HepG2 (cell line): ENCODE results near the gene ANKRD39. TPM values are rescaled to one million over a fixed set of nuclear protein-coding genes. Genes with fewer than 3 reads are reported as not detected.
A peak's percentile ranks its signal among the peaks of the same experiment; 100 is the strongest.

ENCODE experiments used
- BCL3 ChIP-seq: sonication (generic); formaldehyde crosslinking; IDR thresholded peaks from 2 replicates; pipeline ENCODE4 v1.5.1; 2020; ENCODE audit warnings: mild to moderate bottlenecking, missing genetic modification reagents, moderate library complexity
- EEA1 ChIP-seq: sonication (generic); formaldehyde crosslinking; IDR thresholded peaks from 2 replicates; pipeline ENCODE4 v1.5.1; 2020; ENCODE audit warnings: mild to moderate bottlenecking, missing genetic modification reagents, borderline replicate concordance
- HOXA3 ChIP-seq: sonication (generic); formaldehyde crosslinking; IDR thresholded peaks from 2 replicates; pipeline ENCODE4 v1.5.0; 2020; ENCODE audit warnings: missing genetic modification reagents
- SNAPC2 ChIP-seq: sonication (generic); formaldehyde crosslinking; IDR thresholded peaks from 2 replicates; pipeline ENCODE4 v1.8.1; 2022; ENCODE audit warnings: mild to moderate bottlenecking, missing genetic modification reagents
- ZBTB38 ChIP-seq: sonication (generic); formaldehyde crosslinking; IDR thresholded peaks from 2 replicates; pipeline ENCODE4 v1.5.1; 2020; ENCODE audit warnings: mild to moderate bottlenecking, missing genetic modification reagents
- ZNF407 ChIP-seq: sonication (generic); formaldehyde crosslinking; IDR thresholded peaks from one replicate; pipeline ENCODE4 v1.5.1; 2020; ENCODE audit warnings: mild to moderate bottlenecking, missing genetic modification reagents; ENCODE audit errors: not compliant biosample characterization
- polyA plus RNA-seq, 8 experiments: library from polyadenylated mRNA; depleted of rRNA in 3 of 8; stranded (reverse) in 7 of 8; unstranded in 1 of 8; fragments of >200 nt; fragmentation: Illumina TruSeq in 4 of 8; extraction: Trizol in 4 of 8; gene quantifications; 2 replicates each; pipeline versions ENCODE4 v1.2.1 to v1.2.3, GENCODE V29; 2011 to 2016; ENCODE audit warnings: low read depth in 4 of 8, missing spikeins in 1 of 8, mixed read lengths in 1 of 8; ENCODE audit not compliant: insufficient read depth in 1 of 8
- total RNA-seq, 5 experiments: library from RNA; depleted of rRNA; stranded (reverse); fragments of >200 nt; fragmentation: Illumina TruSeq; extraction: Trizol; gene quantifications; 2 replicates each; pipeline ENCODE4 v1.2.3, GENCODE V29; 2016; ENCODE audit warnings: low read depth in 1 of 5
- TF ChIP-seq, protein P1 (sequence below): sonication (generic); formaldehyde crosslinking; conservative IDR thresholded peaks from 2 replicates; pipeline ENCODE4 v1.4.0; 2020; ENCODE audit warnings: missing genetic modification reagents
- TF ChIP-seq, protein P2 (sequence below): sonication (generic); formaldehyde crosslinking; IDR thresholded peaks from 2 replicates; pipeline ENCODE4 v1.4.0; 2020; ENCODE audit warnings: missing genetic modification reagents, low read depth, mild to moderate bottlenecking, borderline replicate concordance
- TF ChIP-seq, protein P3 (sequence below): IDR thresholded peaks from 2 replicates; pipeline ENCODE4 v1.6.1; 2016; ENCODE audit warnings: low read depth, missing genetic modification reagents, missing compliant biosample characterization

ANKRD39 gene
- total and polyA plus RNA-seq, 2 of the 13 experiments (the other 11 are each of a cell fraction or from before 2014, with no cell fraction given): 23.2 to 24.8 TPM

DNA sequence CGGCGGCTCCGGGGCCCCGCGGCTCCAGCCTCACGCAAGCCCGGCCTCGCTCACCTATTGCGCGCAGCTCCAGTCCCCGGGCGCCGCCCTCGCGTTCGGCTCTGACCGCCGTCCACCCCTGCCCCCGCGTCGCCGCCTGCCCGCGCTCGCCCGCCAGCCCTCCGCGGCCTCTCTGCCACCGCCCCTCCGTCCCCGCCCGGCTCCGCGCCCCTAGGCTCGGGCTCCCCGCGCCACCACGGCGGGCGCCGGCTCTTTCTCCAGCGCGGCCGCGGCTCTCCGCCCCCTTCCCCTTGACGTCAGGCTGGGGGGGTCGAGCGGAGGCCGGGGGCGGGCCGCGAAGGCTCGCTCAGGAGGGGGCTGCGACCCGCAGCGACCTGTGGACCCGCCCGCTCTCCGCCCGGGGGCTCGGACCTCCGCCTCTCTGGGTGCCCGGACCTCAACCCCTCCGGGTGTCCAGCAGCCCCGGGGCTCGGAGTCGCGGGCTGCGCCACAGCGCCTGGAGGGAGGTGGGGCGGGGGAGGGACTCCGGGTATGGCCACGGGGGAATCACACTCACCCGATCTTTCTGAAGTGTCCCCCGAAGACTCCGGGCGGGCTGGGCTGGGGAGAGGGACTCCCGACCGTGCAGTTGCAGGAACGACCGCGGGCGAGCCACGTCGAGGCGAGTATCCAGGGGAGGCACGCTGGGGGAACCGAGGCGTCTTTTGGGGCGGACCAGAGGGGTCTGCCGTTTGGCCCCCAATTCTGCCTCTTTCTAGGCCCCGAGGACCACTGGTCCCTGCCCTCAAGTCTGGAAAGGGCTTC lies 12.2 kb upstream of the ANKRD39 start, which contains the start of gene SEMA4C (continued):
- TF ChIP-seq ZNF407 (no peak), BCL3 (CRISPR knock-in tag) (no peak), SNAPC2 (CRISPR knock-in tag) (no peak), EEA1 (CRISPR knock-in tag) (no peak), HOXA3 (CRISPR knock-in tag) (peak; percentile 73), ZBTB38 (CRISPR knock-in tag) (no peak)
- TF ChIP-seq, protein P1, sequence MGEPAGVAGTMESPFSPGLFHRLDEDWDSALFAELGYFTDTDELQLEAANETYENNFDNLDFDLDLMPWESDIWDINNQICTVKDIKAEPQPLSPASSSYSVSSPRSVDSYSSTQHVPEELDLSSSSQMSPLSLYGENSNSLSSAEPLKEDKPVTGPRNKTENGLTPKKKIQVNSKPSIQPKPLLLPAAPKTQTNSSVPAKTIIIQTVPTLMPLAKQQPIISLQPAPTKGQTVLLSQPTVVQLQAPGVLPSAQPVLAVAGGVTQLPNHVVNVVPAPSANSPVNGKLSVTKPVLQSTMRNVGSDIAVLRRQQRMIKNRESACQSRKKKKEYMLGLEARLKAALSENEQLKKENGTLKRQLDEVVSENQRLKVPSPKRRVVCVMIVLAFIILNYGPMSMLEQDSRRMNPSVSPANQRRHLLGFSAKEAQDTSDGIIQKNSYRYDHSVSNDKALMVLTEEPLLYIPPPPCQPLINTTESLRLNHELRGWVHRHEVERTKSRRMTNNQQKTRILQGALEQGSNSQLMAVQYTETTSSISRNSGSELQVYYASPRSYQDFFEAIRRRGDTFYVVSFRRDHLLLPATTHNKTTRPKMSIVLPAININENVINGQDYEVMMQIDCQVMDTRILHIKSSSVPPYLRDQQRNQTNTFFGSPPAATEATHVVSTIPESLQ (CRISPR knock-in tag): no peak
- TF ChIP-seq, protein P2, sequence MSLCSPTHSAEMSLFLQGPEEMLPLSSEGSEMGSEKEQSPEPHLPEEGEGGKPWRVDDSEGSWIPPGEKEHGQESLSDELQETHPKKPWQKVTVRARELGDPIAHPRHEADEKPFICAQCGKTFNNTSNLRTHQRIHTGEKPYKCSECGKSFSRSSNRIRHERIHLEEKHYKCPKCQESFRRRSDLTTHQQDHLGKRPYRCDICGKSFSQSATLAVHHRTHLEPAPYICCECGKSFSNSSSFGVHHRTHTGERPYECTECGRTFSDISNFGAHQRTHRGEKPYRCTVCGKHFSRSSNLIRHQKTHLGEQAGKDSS: no peak
- TF ChIP-seq, protein P3, sequence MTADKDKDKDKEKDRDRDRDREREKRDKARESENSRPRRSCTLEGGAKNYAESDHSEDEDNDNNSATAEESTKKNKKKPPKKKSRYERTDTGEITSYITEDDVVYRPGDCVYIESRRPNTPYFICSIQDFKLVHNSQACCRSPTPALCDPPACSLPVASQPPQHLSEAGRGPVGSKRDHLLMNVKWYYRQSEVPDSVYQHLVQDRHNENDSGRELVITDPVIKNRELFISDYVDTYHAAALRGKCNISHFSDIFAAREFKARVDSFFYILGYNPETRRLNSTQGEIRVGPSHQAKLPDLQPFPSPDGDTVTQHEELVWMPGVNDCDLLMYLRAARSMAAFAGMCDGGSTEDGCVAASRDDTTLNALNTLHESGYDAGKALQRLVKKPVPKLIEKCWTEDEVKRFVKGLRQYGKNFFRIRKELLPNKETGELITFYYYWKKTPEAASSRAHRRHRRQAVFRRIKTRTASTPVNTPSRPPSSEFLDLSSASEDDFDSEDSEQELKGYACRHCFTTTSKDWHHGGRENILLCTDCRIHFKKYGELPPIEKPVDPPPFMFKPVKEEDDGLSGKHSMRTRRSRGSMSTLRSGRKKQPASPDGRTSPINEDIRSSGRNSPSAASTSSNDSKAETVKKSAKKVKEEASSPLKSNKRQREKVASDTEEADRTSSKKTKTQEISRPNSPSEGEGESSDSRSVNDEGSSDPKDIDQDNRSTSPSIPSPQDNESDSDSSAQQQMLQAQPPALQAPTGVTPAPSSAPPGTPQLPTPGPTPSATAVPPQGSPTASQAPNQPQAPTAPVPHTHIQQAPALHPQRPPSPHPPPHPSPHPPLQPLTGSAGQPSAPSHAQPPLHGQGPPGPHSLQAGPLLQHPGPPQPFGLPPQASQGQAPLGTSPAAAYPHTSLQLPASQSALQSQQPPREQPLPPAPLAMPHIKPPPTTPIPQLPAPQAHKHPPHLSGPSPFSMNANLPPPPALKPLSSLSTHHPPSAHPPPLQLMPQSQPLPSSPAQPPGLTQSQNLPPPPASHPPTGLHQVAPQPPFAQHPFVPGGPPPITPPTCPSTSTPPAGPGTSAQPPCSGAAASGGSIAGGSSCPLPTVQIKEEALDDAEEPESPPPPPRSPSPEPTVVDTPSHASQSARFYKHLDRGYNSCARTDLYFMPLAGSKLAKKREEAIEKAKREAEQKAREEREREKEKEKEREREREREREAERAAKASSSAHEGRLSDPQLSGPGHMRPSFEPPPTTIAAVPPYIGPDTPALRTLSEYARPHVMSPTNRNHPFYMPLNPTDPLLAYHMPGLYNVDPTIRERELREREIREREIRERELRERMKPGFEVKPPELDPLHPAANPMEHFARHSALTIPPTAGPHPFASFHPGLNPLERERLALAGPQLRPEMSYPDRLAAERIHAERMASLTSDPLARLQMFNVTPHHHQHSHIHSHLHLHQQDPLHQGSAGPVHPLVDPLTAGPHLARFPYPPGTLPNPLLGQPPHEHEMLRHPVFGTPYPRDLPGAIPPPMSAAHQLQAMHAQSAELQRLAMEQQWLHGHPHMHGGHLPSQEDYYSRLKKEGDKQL (CRISPR knock-in tag): no peak
